Progenitor cell of endocrine pancreas (in vitro differentiated cells): Measurements from ENCODE around the gene PKP2. TPM values are rescaled to one million over a fixed set of nuclear protein-coding genes. Genes with fewer than 3 reads are reported as not detected.

Source experiments
- DNase-seq: peaks from one replicate; pipeline ENCODE4 v3.0.0; 2021; ENCODE audit warnings: low spot score; ENCODE audit not compliant: unreplicated experiment
- H3K27ac Mint-ChIP-seq: 2 replicates; pipeline ENCODE4 v1.8.0; 2021; ENCODE audit warnings: mild to moderate bottlenecking, moderate library complexity, mixed read lengths
- H3K27me3 Mint-ChIP-seq: 2 replicates; pipeline ENCODE4 v1.8.0; 2021; ENCODE audit warnings: mixed read lengths
- H3K36me3 Mint-ChIP-seq: 2 replicates; pipeline ENCODE4 v1.8.0; 2022; ENCODE audit warnings: mixed read lengths; ENCODE audit not compliant: insufficient read depth
- H3K4me1 Mint-ChIP-seq: 2 replicates; pipeline ENCODE4 v1.8.0; 2021; ENCODE audit warnings: low read depth, mixed read lengths
- H3K4me3 Mint-ChIP-seq: 2 replicates; pipeline ENCODE4 v1.8.0; 2021; ENCODE audit warnings: low read depth, mild to moderate bottlenecking, moderate library complexity, mixed read lengths
- H3K9me3 Mint-ChIP-seq: 2 replicates; pipeline ENCODE4 v1.8.0; 2021; ENCODE audit warnings: low read depth, mixed read lengths
- CTCF ChIP-seq: fragments of 200-600 bp; sonication (generic); IDR thresholded peaks from one replicate; pipeline ENCODE4 v1.5.0; 2021; ENCODE audit warnings: antibody characterized with exemption, mild to moderate bottlenecking; ENCODE audit not compliant: unreplicated experiment
- long read RNA-seq: library from polyadenylated mRNA; unstranded; transcript quantifications from one replicate; pipeline ENCODE4 v2.0.0, GENCODE V29; 2020
- total RNA-seq: library from RNA; stranded (reverse); gene quantifications from 2 replicates; pipeline ENCODE4 v1.2.1, GENCODE V29; 2021

PKP2 gene
- total RNA-seq: 102 and 103 TPM in 2 replicates
- long read RNA-seq, full-length matches to known transcripts: 250 of 329 reads
- long read RNA-seq, partial matches to known transcripts: 63 of 329 reads
- long read RNA-seq, other reads (novel, unspliced or antisense): 16 of 329 reads

GRCh38 chr12:32896432-32897280, at the start of gene PKP2:
PKP2 (minus strand) TSS chr12:32896777; CDS start chr12:32896731, 46 bp downstream.
- Mint-ChIP-seq H3K4me3 (peak within 1 kb of the TSS; percentile 96), H3K9me3 (no peaks in the 10 kb centered on the region), H3K27ac (peak within 1 kb of the TSS; percentile 97), H3K27me3 (no peaks in the 10 kb centered on the region), H3K4me1 (peaks cover 65% of the 10 kb centered on the region), H3K36me3 (no peaks in the 10 kb centered on the region)
- peak; percentile 14 for TF ChIP-seq CTCF
- DNase-seq: peak; percentile 99

- H3K27ac Mint-ChIP-seq: no peak overlapping the region
- H3K4me1 Mint-ChIP-seq: no peaks in the 10 kb centered on the region
- no peaks in the 10 kb centered on the region for H3K9me3 Mint-ChIP-seq
- no peak for TF ChIP-seq CTCF
- no peaks in the 10 kb centered on the region for H3K36me3 Mint-ChIP-seq
- no peaks in the 10 kb centered on the region for H3K27me3 Mint-ChIP-seq
- H3K4me3 Mint-ChIP-seq: no peak overlapping the region
- no peak for DNase-seq
These were observed 47.6 kb upstream of the PKP2 start for GRCh38 chr12:32944195-32944594.

GRCh38 chr12:32939801-32940200, 43.2 kb upstream of the PKP2 start:
- no peak for TF ChIP-seq CTCF
- Mint-ChIP-seq H3K27ac (no peak overlapping the region), H3K4me1 (peaks cover 1% of the 10 kb centered on the region), H3K4me3 (no peak overlapping the region), H3K9me3 (no peaks in the 10 kb centered on the region), H3K27me3 (no peaks in the 10 kb centered on the region), H3K36me3 (no peaks in the 10 kb centered on the region)
- no peak for DNase-seq

GRCh38 chr12:32926963-32927362, 30.4 kb upstream of the PKP2 start:
- no peak for TF ChIP-seq CTCF
- H3K4me1 Mint-ChIP-seq: no peaks in the 10 kb centered on the region
- no peak for DNase-seq
- no peaks in the 10 kb centered on the region for H3K27me3 Mint-ChIP-seq
- no peak overlapping the region for H3K27ac Mint-ChIP-seq
- H3K4me3 Mint-ChIP-seq: no peak overlapping the region
- no peaks in the 10 kb centered on the region for H3K9me3 Mint-ChIP-seq
- H3K36me3 Mint-ChIP-seq: no peaks in the 10 kb centered on the region

GRCh38 chr12:32926356-32926755, 29.8 kb upstream of the PKP2 start:
- H3K36me3 Mint-ChIP-seq: no peaks in the 10 kb centered on the region
- TF ChIP-seq CTCF: no peak
- DNase-seq: no peak
- H3K4me3 Mint-ChIP-seq: no peak overlapping the region
- no peak overlapping the region for H3K27ac Mint-ChIP-seq
- H3K4me1 Mint-ChIP-seq: no peaks in the 10 kb centered on the region
- no peaks in the 10 kb centered on the region for H3K9me3 Mint-ChIP-seq
- H3K27me3 Mint-ChIP-seq: no peaks in the 10 kb centered on the region
